Tibial nerve (tissue), 4 donors: ENCODE measurements around the gene KRTAP10-3. TPM values are rescaled to one million over a fixed set of nuclear protein-coding genes. Genes with fewer than 3 reads are reported as not detected.

Experiments used
- DNase-seq, 2 donors: peaks; one replicate each; pipeline ENCODE4 v3.0.0-alpha.2; 2019; ENCODE audit warnings: low spot score in 2 of 2
- H3K27ac ChIP-seq, 4 donors: fragments of 200-600 bp; sonication (generic) in 3 of 4; one replicate each; pipeline ENCODE4 v1.5.1; 2017 to 2019; ENCODE audit warnings: mild to moderate bottlenecking in 1 of 4
- H3K27me3 ChIP-seq, 2 donors: fragments of 200-600 bp; sonication (generic) in 1 of 2; one replicate each; pipeline versions ENCODE4 v1.5.1 to v1.6.0; 2017 to 2019
- H3K36me3 ChIP-seq, 3 donors: fragments of 200-600 bp; sonication (generic); one replicate each; pipeline ENCODE4 v1.5.1; 2018 to 2019
- H3K4me1 ChIP-seq, 4 donors: fragments of 200-600 bp; sonication (generic) in 3 of 4; one replicate each; pipeline ENCODE4 v1.5.1; 2017 to 2019
- H3K4me3 ChIP-seq, 4 donors: fragments of 200-600 bp; sonication (generic) in 3 of 4; one replicate each; pipeline ENCODE4 v1.5.1; 2017 to 2019; ENCODE audit warnings: mild to moderate bottlenecking in 1 of 4, moderate library complexity in 1 of 4
- H3K9me3 ChIP-seq, 4 donors: fragments of 200-600 bp; sonication (generic) in 3 of 4; one replicate each; pipeline ENCODE4 v1.5.1; 2017 to 2019
- EP300 ChIP-seq, 2 donors: sonication (generic); formaldehyde crosslinking; IDR thresholded peaks; one replicate each; pipeline ENCODE4 v1.6.1; 2017; ENCODE audit warnings: antibody characterized with exemption in 2 of 2, mild to moderate bottlenecking in 1 of 2
- POLR2A ChIP-seq, 2 donors: fragments of 450-650 bp; IDR thresholded peaks; one replicate each; pipeline ENCODE4 v1.6.1; 2017; ENCODE audit warnings: antibody characterized with exemption in 2 of 2, mild to moderate bottlenecking in 2 of 2, moderate library complexity in 2 of 2
- WGBS, 2 donors: methylation state at CpG; one replicate each; pipeline ENCODE4 v1.1.5; 2018; 5-methylcytosine and 5-hydroxymethylcytosine counted together
- total RNA-seq, 4 donors: library from RNA; depleted of rRNA; stranded (reverse); fragments of >200 nt; gene quantifications; one replicate each; pipeline ENCODE4 v1.1.0, GENCODE V29; 2016
- TF ChIP-seq, protein P1 (sequence below), 5 experiments: fragments of 200-600 bp in 3 of 5; fragments of 450-650 bp in 2 of 5; sonication (generic) in 3 of 5; IDR thresholded peaks; one replicate each; pipeline ENCODE4 v1.5.1; 2016 to 2019; ENCODE audit warnings: antibody characterized with exemption in 5 of 5, mild to moderate bottlenecking in 3 of 5, moderate library complexity in 2 of 5

KRTAP10-3 gene
- total RNA-seq, 4 donors from 2014 or later: not detected

DNA sequence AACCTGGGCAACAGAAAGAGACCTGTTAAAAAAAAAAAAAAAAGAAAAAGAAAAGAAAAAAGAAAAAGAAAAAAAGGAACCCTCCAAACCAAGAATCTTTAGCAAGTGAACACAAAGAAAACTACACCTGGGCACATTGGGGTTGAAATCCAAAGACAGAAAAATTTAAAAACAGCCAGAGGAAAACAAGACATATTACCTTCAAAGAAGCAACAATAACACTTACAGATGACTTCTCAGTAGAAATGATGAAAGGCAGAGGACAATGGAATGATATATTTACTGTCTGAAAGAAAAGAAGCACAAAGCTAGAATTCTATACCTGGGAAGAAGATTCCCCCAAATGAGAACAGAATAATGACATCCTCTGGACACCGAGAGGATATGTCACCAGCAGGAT, 15.9 kb downstream of the KRTAP10-3 start:
- peaks cover 0 to 52% (median 8%) of the 10 kb centered on the region in 4 donors for H3K9me3 ChIP-seq
- 66 to 71% methylated on average over 1 of the region's 1 CpG for WGBS, 2 donors
- no peak for DNase-seq
- H3K27ac ChIP-seq: no peak overlapping the region
- no peaks in the 10 kb centered on the region for H3K36me3 ChIP-seq
- TF ChIP-seq EP300 (IDR thresholded peaks at IDR 0.05): no peak
- no peak for TF ChIP-seq POLR2A (IDR thresholded peaks at IDR 0.05)
- TF ChIP-seq, protein P1, sequence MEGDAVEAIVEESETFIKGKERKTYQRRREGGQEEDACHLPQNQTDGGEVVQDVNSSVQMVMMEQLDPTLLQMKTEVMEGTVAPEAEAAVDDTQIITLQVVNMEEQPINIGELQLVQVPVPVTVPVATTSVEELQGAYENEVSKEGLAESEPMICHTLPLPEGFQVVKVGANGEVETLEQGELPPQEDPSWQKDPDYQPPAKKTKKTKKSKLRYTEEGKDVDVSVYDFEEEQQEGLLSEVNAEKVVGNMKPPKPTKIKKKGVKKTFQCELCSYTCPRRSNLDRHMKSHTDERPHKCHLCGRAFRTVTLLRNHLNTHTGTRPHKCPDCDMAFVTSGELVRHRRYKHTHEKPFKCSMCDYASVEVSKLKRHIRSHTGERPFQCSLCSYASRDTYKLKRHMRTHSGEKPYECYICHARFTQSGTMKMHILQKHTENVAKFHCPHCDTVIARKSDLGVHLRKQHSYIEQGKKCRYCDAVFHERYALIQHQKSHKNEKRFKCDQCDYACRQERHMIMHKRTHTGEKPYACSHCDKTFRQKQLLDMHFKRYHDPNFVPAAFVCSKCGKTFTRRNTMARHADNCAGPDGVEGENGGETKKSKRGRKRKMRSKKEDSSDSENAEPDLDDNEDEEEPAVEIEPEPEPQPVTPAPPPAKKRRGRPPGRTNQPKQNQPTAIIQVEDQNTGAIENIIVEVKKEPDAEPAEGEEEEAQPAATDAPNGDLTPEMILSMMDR (IDR thresholded peaks at IDR 0.05): no peak
- H3K4me3 ChIP-seq: no peak overlapping the region
- H3K27me3 ChIP-seq: no peaks in the 10 kb centered on the region
- H3K4me1 ChIP-seq: no peaks in the 10 kb centered on the region

DNA sequence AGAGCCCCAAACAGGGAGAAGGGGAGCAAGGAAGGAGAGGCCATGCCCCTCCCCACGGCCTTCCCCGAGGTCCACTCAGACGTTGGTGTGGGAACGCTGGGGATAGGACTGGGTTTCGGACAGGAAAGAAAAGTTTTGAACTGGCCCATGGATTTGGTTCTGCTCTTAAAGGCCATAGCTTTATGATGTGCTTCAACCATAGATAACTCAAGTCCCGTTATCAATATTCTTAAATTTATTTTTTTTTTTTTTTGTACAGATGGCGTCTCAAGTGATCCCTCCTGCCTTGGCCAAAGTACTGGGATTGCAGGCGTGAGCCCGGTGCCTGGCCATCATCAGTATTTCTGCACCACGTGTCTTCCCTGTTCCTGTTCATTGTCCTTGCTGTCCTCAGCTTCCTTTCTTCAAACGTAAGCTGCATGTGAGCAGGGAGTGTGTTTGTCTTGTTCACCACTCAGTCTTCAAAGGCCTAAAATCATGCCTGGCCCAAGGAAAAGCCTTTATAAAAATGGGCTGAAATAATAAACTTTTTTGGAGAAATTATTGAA, 17.8 kb downstream of the KRTAP10-3 start:
- no peak for TF ChIP-seq POLR2A (IDR thresholded peaks at IDR 0.05)
- TF ChIP-seq, protein P1 (IDR thresholded peaks at IDR 0.05): no peak
- no peak for TF ChIP-seq EP300 (IDR thresholded peaks at IDR 0.05)

DNA sequence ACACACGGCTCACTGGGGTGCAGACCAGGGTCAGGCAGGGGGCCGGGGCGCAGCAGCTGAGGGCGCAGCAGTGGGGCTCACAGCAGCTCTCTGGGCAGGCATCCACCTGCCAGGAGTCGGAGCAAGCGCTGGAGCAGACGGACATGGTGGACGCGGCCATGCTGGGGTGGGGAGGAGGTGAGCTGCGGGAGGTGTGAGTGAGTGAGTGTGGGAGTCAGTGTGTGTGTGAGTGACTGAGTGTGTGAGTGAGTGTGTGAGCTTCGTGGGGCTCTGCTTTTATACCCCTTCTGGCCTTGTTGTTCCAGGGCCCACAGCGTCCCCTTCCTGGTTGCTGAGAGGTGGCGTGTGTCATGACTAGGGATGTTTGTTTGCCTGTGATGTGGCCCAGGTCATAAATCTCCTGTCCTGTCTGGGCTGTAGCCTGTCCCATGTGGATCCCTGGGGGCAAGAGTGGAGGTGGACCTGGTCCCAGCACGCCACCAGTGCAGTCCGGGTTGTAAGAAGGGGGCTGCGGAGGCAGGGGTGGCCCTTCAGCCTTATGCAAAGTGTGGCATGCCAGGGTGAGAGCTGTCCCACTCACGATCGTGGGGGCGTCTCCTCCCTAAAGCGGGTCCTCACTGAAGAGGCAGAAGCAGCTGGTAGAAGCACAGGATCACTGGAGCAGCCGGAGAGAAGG, 18.5 kb downstream of the KRTAP10-3 start, which contains the start of gene KRTAP10-1:
Gene KRTAP10-1 (minus strand): TSS at position 205 of the 676 bp plus-strand sequence. CDS start 45 bp downstream, at position 160.
- Histone ChIP-seq H3K4me3 (no peak within 1 kb of the TSS), H3K27me3 (no peaks in the 10 kb centered on the region), H3K36me3 (no peaks in the 10 kb centered on the region), H3K27ac (no peak within 1 kb of the TSS), H3K9me3 (peaks cover 0 to 37% (median 2%) of the 10 kb centered on the region in 4 donors), H3K4me1 (no peaks in the 10 kb centered on the region)
- no peak for DNase-seq
- 58 to 71% methylated on average over 19 to 21 of the region's 21 CpGs for WGBS, 2 donors
- TF ChIP-seq, protein P1 (IDR thresholded peaks at IDR 0.05): no peak
- TF ChIP-seq EP300 (IDR thresholded peaks at IDR 0.05) (no peak), POLR2A (IDR thresholded peaks at IDR 0.05) (no peak)

More for the DNA sequence above, 17.8 kb downstream of the KRTAP10-3 start:
- no peaks in the 10 kb centered on the region for H3K36me3 ChIP-seq
- no peaks in the 10 kb centered on the region for H3K4me1 ChIP-seq
- H3K9me3 ChIP-seq: peaks cover 0 to 37% (median 2%) of the 10 kb centered on the region in 4 donors
- DNase-seq: no peak
- H3K27ac ChIP-seq: no peak overlapping the region
- H3K4me3 ChIP-seq: no peak overlapping the region
- 76 to 80% methylated on average over 11 of the region's 11 CpGs for WGBS, 2 donors
- no peaks in the 10 kb centered on the region for H3K27me3 ChIP-seq

GRCh38 chr21:44539046-44539445, 19.5 kb downstream of the KRTAP10-3 start:
- Histone ChIP-seq H3K4me1 (no peaks in the 10 kb centered on the region), H3K27me3 (no peaks in the 10 kb centered on the region), H3K27ac (no peak overlapping the region), H3K9me3 (peaks cover 0 to 31% (median 2%) of the 10 kb centered on the region in 4 donors), H3K36me3 (no peaks in the 10 kb centered on the region), H3K4me3 (no peak overlapping the region)
- DNase-seq: no peak
- WGBS, 2 donors: 72 to 75% methylated on average over 14 of the region's 14 CpGs
- TF ChIP-seq EP300 (IDR thresholded peaks at IDR 0.05) (no peak), POLR2A (IDR thresholded peaks at IDR 0.05) (no peak)
- TF ChIP-seq, protein P1 (IDR thresholded peaks at IDR 0.05): no peak
